H54 (cell line): ENCODE results near the gene COMMD1.
"Not testable (repeated sequence)": the region's sequence is repeated elsewhere in the genome, so short reads cannot be mapped to it uniquely, and the experiment has no call there.

ENCODE experiments used
- DNase-seq: peaks from one replicate; pipeline ENCODE4 v3.0.0; 2011; ENCODE audit warnings: low spot score, mixed read lengths; ENCODE audit not compliant: insufficient read length
- FAIRE-seq: peaks from 3 replicates; lab custom pipeline; 2011; peaks lifted over from hg19 to GRCh38; lab: Jason Lieb, UNC
- POLR2A ChIP-seq: IDR thresholded peaks from 2 replicates; pipeline ENCODE4 v1.6.1; 2011; ENCODE audit warnings: low read depth, mild to moderate bottlenecking, low read length

Gene COMMD1

DNA sequence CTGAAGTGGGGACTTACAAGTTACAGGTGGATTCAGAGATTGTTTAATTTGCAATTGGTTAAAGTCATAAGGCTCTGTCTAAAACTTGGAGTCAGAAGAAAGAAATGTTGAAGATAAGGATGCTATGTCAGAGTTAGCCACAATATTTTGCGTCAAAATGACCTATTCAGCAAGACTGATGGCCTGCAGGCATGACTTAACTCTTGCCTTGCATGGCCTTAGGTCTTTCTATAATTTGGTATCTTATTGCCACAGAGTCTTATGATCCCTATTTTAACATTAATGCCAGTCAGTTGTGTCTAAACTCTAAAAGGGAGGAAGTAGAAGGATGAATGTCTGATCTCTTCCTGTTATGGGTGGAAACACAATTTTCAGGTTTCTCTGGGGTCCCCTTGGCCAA, 5.2 kb upstream of the COMMD1 start:
- peak; percentile 45 for FAIRE-seq
- DNase-seq: no peak
- TF ChIP-seq POLR2A: no peak

DNA sequence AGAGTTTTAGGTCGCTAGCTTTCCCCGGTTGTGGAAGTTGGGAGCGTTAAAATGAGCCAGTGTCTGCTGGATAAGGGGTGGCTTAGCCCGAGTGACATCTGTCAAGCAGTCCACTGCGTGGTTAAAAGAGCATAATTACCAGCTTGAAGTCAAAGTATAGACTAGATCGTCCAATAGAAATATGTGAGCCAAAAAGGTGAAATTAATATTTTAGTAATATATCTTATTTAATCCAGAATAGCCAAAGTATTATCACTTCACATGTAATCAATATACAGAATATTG, 654 bp downstream of the COMMD1 start:
- DNase-seq: no peak
- no peak for FAIRE-seq
- no peak for TF ChIP-seq POLR2A

DNA sequence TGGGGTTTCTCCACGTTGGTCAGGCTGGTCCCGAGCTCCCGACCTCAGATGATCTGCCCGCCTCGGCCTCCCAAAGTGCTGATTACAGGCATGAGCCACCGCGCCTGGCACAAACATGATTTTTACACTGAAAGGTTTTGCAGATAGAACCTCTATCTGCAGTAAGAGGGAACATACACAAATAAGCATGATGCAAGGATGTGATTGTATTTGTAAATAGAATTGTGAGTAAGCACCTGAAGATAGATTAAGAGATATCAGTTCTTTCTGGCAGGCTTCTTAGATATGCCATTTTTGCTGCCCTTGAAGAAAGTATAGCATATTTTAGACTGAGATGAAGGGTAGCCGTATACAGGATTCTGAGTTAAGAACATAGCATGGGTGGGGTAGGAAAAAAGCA, 3.6 kb downstream of the COMMD1 start:
- DNase-seq (no peak), FAIRE-seq (no peak)
- no peak for TF ChIP-seq POLR2A

DNA sequence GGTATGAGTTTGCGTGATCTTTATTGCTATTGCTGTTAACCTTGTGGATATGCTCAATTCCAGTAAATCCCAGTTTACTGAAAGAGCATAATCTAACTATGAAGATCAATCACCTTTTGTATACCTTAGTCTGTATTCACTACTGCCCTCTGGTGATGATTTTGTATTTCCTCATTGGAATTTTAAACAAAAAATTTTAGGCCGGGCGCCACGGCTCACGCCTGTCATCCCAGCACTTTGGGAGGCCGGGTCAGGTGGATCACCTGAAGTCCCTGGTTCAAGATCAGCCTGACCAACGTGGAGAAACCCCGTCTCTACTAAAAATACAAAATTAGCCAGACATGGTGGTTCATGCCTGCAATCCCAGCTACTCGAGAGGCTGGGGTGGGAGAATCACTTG, 5.1 kb downstream of the COMMD1 start:
- FAIRE-seq: no peak
- no peak for TF ChIP-seq POLR2A
- DNase-seq: no peak

DNA sequence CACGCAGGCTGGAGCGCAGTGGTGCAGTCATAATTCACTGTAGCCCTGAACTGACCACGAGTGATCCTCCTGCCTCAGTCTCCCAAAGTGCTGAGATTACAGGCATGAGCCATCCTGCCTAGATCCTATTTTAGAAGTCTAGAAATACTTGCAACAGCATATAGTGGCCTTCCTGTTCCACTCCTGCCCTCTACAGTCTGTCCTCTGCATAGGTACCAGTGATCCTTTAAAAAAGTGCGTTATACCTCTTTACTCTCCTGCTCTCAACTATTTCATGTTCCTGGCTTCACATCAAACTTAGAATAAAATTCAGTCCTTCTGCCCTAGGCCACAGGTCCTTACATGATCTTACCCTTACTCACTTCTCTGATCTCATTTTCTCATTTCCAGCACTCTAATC, 6.0 kb downstream of the COMMD1 start:
- no peak for TF ChIP-seq POLR2A
- DNase-seq (no peak), FAIRE-seq (no peak)

DNA sequence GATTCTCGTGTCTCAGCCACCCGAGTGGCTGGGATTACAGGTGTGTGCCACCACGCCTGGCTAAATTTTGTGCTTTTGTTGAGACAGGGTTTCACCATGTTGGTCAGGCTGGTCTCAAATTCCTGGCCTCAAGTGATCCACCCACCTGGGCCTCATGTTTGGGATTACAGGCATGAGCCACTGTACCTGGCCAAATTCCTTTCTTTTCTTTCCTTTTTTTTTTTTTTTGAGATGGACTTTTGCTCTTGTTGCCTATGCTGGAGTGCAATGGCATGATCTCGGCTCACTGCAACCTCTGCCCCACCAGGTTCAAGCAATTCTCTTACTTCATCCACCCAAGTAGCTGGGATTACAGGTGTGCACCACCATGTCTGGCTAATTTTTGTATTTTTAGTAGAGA, 9.3 kb downstream of the COMMD1 start:
- FAIRE-seq, DNase-seq: not testable (repeated sequence)

DNA sequence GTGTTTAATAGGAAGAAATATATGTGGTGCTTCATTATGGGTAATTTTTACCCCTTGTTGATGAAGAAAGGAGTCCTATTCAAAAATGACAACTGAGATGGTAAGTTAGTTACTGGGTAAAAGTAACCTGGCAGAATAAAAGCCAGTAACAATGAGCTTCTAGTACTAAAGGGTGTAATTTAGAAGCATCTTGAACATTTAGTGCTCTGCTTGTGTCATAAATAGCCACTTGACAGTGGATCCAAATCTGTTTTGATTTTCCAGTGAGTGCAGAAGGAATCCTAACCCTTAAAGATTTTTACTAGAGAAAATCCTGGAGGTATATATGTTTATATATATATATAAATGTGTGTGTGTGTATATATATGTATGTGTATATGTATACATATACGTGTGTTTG, 15.1 kb downstream of the COMMD1 start:
- FAIRE-seq: no peak
- no peak for DNase-seq
- TF ChIP-seq POLR2A: no peak

DNA sequence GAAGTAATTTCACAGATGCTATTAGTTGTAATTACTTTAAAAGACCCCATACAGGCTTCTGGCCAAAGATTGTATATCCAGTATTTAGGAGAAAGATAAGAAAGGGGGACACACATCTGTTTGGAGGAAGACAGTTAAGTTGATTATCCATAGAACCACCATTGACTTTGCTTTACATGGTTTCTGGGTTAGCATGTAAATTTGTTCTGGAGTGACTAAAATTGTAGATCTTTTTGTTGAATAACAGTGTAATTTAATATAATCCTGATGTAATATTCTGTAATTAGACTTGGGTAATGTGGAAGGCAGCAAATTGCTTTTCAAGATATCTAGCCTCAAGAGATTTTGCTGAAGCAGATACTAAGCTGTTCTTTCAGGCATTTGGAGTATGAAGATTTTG, 17.2 kb downstream of the COMMD1 start:
- DNase-seq (no peak), FAIRE-seq (no peak)
- no peak for TF ChIP-seq POLR2A

DNA sequence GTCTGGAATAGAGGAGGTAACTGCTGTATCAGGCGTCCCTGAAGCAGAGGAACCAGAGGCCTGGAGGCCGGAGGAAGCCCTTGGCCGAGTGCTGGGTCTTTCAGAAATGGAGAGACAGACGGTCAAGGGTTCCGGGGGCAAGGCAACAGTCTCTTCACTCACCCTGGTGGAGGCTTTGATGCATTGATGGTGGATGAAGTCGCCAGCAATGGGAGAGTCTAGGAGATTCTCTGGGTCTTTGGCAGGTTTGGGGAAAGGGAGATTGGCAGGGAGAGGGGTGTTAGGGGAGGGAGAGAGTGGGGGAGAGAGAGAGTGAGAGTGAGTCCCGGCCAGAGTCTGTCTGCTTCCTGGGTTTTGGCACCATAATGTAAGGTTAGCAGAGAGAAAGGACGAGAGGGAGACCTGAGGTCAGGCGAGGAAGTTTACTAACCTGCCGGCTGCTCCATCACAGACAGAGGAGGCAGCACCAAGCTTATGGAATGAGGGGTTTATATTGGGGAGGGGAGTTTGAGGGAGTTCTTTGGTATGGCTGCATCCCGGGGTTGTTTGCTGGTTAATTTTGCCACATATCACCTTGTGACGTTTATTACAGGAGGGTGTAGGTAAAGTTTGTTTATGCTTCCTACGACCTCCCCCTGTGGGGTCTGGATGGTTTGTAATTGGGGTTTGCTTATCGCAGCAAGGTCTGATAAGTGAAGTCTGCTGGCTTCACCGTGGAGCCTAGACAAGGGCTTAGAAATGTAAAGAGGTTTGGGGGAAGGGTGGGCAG, 19.6 kb downstream of the COMMD1 start:
- no peak for FAIRE-seq
- no peak for TF ChIP-seq POLR2A
- DNase-seq: no peak

DNA sequence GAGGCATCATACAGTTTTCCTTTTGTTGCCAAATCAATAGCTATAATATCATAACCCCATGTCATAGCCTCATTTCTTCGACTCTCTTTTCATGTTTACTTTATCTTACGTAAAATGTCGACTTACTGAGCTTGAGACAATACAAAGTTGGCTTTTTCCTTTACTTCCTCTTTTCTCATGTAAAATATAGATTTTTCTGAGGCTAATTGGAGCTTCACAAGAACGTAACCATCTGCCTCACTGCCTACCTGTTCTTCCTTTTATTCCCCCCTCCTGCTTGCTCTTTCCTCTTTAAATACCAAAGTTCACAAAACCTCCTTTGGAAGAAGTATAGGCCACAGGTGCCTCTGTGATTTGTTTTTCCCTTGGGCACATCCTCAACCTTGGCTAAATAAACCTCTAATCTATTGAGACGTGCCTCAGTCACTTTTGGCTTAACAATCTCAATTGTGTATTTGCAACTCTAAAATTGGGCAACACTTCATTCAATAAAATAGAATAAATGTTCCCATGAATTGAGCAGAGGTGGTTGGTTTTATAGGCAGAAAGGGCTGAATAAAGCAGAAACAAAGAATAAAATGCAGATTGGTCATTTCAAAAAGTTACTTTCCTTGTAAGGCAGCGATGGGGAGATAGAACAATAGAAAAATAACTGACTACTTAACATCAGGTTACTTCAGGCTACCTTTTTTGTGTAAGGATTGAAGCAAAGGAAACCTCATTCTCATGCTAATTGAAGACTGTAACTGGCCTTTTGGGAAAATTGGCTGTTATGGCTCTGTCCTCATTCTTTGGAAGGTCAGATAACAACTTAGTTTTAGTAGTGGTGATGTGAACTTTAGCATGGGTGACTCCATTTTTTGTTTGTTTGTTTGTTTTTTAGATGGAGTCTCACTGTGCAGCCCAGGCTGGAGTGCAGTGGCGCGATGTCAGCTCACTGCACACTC, 21.3 kb downstream of the COMMD1 start:
- FAIRE-seq (no peak), DNase-seq (no peak)
- no peak for TF ChIP-seq POLR2A

DNA sequence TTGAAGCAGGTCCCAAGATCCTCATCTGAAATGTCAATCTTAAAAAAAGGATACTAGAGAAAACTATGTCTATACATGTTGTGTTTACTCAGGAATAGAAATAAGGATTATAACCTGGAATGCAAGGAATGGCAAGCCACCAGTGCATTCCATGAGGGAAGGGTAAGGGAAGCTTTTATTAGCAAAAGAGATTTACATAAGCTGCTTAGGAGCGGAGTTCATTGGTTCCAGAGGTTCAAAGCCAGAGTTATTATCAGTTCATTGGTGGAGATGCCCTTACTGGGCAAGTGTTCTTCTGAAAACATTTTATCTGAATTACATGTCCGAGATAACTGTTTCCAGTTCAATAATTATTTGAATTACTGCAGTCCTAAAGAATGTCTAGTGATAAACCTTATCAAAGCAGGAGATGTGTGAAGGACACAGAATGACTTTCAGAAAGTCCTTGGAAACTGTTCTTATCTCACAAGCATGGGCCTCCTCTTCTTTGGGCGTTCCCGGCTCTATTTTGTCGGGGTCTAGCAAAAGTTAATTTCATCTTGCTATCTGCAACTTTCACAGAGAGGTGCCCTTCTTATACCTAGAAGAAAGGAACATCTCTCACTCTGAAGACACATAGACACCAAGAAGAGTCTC, 23.5 kb downstream of the COMMD1 start:
- no peak for DNase-seq
- FAIRE-seq: no peak
- TF ChIP-seq POLR2A: no peak

DNA sequence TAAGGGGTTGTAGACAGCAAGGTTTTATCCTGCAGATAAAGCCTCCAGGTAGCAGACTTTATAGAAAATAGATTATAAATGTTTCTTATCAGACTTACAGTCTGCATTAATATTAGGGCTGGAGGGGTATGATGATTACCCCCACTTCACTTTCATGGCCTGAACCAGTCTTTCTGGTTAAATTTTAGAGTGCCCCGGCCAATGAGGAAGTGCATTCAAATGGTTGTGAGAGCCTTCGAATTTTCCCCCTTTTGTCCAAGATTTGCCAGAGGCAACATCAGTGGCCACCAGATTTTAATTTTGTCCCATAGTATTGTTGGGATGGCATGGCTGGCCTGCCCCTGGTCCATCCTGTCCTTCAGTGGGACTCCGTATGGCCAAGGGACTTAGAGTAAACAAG, 31.6 kb downstream of the COMMD1 start:
- FAIRE-seq: no peak
- DNase-seq: no peak
- TF ChIP-seq POLR2A: no peak

DNA sequence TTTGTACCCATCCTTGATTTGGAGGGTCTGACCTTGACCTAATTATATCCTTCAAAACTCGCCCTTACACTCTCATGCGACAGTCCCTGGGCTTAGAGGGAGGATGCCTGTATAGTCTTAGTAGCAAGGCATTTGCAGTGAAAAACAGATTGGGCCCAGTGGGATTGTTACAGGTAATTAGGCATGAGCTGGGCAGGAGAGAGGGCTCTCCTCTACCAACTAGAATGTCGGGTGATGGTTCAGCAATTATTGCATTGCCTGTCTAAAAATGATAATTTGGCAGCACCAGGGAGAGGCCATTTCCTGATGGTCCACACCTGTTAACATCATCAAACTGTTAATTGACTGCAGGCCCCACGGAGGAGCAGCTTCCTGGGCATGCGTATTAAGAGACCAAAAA, 32.4 kb downstream of the COMMD1 start:
- FAIRE-seq: no peak
- TF ChIP-seq POLR2A: no peak
- no peak for DNase-seq

DNA sequence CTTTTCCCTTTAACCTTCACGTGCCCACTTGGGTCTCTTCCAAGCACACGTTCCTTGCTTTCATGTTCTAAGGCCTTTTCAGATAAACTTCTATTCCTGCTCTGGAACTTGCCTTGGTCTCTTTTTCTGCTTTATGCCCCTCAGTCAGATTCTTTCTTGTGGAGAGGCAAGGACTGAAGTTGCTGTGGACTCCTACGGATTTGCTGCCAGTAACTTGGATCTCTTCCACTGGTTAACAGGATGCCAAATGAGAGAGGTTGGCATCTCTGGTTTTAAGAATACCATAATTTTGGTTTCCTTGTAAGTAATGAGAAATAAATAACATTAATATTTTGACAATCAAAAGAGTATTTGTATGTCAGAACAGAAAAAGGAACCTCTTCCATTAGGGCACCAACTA, 33.0 kb downstream of the COMMD1 start:
- DNase-seq (no peak), FAIRE-seq (no peak)
- no peak for TF ChIP-seq POLR2A

DNA sequence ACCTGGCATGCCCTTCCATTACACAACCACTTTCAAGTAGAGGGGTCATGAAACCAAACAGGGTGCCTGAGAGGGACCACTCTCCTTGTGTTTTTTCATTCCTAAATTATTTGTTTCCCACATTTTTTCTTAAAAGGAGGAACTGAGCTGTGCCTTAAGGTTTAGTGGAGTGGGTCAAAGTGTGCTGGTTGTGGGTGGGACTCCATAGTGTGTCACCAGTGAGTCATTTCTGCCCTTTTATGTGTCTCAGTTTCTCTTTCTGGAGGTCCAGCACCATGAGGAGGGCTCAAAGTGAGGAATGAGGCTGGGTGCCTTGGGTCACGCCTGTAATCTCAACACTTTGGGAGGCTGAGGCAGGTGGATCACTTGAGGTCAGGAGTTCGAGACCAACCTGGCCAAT, 37.8 kb downstream of the COMMD1 start:
- TF ChIP-seq POLR2A: no peak
- no peak for FAIRE-seq
- DNase-seq: no peak
